Panc1 (cell line): Measurements from ENCODE around the gene PPARD.

ENCODE experiments used
- POLR2AphosphoS5 ChIP-seq: IDR thresholded peaks from 2 replicates; pipeline ENCODE4 v1.6.1; 2012; ENCODE audit warnings: mild to moderate bottlenecking, low read depth, low read length, moderate library complexity
- SIN3A ChIP-seq: IDR thresholded peaks from 2 replicates; pipeline ENCODE4 v1.6.1; 2012; ENCODE audit warnings: low read depth, mild to moderate bottlenecking, low read length, moderate library complexity, borderline replicate concordance; ENCODE audit not compliant: insufficient read depth
- TCF7L2 ChIP-seq: IDR thresholded peaks from 2 replicates; pipeline ENCODE4 v1.6.1; 2011; ENCODE audit warnings: mild to moderate bottlenecking, low read depth, low read length, inconsistent platforms
- TF ChIP-seq, protein P1 (sequence below): fragments of 450-650 bp; IDR thresholded peaks from 2 replicates; pipeline ENCODE4 v1.5.1; 2017; ENCODE audit warnings: mild to moderate bottlenecking
- TF ChIP-seq, protein P2 (sequence below), 2 experiments: IDR thresholded peaks; 2 replicates each; pipeline ENCODE4 v1.6.1; 2011 to 2012; ENCODE audit warnings: low read depth in 2 of 2, control low read depth in 1 of 2, low read length in 1 of 2, mild to moderate bottlenecking in 1 of 2, moderate library complexity in 1 of 2; ENCODE audit not compliant: insufficient read depth in 1 of 2

GRCh38 chr6:35452183-35453090 lies 110.1 kb downstream of the PPARD start, which contains the start of gene FANCE:
- TF ChIP-seq, protein P1, sequence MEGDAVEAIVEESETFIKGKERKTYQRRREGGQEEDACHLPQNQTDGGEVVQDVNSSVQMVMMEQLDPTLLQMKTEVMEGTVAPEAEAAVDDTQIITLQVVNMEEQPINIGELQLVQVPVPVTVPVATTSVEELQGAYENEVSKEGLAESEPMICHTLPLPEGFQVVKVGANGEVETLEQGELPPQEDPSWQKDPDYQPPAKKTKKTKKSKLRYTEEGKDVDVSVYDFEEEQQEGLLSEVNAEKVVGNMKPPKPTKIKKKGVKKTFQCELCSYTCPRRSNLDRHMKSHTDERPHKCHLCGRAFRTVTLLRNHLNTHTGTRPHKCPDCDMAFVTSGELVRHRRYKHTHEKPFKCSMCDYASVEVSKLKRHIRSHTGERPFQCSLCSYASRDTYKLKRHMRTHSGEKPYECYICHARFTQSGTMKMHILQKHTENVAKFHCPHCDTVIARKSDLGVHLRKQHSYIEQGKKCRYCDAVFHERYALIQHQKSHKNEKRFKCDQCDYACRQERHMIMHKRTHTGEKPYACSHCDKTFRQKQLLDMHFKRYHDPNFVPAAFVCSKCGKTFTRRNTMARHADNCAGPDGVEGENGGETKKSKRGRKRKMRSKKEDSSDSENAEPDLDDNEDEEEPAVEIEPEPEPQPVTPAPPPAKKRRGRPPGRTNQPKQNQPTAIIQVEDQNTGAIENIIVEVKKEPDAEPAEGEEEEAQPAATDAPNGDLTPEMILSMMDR, result no peak
- TF ChIP-seq POLR2AphosphoS5 (peak; percentile 49; the same call in 1 of the 2 replicates), TCF7L2 (no peak), SIN3A (peak; percentile 94; the same call in 1 of the 2 replicates)
- TF ChIP-seq, protein P2, sequence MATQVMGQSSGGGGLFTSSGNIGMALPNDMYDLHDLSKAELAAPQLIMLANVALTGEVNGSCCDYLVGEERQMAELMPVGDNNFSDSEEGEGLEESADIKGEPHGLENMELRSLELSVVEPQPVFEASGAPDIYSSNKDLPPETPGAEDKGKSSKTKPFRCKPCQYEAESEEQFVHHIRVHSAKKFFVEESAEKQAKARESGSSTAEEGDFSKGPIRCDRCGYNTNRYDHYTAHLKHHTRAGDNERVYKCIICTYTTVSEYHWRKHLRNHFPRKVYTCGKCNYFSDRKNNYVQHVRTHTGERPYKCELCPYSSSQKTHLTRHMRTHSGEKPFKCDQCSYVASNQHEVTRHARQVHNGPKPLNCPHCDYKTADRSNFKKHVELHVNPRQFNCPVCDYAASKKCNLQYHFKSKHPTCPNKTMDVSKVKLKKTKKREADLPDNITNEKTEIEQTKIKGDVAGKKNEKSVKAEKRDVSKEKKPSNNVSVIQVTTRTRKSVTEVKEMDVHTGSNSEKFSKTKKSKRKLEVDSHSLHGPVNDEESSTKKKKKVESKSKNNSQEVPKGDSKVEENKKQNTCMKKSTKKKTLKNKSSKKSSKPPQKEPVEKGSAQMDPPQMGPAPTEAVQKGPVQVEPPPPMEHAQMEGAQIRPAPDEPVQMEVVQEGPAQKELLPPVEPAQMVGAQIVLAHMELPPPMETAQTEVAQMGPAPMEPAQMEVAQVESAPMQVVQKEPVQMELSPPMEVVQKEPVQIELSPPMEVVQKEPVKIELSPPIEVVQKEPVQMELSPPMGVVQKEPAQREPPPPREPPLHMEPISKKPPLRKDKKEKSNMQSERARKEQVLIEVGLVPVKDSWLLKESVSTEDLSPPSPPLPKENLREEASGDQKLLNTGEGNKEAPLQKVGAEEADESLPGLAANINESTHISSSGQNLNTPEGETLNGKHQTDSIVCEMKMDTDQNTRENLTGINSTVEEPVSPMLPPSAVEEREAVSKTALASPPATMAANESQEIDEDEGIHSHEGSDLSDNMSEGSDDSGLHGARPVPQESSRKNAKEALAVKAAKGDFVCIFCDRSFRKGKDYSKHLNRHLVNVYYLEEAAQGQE (IDR thresholded peaks at IDR 0.05; ENCODE audit: insufficient read depth in 1 of 2, low read depth in 2 of 2, low read length in 1 of 2), result no peak
